ENCODE results near the gene RETSAT.

DNA sequence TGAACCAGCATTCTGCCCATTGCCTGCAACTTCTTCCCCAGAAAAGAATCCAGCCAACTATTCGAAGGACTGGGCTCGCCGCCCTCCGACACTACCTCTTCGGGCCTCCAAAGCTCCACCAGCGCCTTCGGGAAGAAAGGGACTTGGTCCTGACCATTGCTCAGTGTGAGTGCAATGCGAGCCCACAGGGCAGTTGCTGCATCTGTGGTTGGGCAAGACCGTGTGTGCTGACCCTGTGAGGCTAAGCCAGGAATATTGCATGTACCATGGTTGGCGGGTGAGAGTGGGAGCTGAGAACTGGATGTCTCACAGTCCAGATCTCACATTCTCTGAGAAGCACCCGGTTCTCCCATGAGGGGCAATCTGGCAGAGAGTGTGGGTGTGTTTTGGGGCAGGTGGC lies 16.7 kb upstream of the RETSAT start:
- TF ChIP-seq, protein P1, sequence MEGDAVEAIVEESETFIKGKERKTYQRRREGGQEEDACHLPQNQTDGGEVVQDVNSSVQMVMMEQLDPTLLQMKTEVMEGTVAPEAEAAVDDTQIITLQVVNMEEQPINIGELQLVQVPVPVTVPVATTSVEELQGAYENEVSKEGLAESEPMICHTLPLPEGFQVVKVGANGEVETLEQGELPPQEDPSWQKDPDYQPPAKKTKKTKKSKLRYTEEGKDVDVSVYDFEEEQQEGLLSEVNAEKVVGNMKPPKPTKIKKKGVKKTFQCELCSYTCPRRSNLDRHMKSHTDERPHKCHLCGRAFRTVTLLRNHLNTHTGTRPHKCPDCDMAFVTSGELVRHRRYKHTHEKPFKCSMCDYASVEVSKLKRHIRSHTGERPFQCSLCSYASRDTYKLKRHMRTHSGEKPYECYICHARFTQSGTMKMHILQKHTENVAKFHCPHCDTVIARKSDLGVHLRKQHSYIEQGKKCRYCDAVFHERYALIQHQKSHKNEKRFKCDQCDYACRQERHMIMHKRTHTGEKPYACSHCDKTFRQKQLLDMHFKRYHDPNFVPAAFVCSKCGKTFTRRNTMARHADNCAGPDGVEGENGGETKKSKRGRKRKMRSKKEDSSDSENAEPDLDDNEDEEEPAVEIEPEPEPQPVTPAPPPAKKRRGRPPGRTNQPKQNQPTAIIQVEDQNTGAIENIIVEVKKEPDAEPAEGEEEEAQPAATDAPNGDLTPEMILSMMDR (IDR thresholded peaks at IDR 0.05), result no peak
- TF ChIP-seq POLR2A (IDR thresholded peaks at IDR 0.05), result no peak

Measured in heart left ventricle (tissue), 13 donors.